Mesangial cell (primary cell): ENCODE measurements around the gene PLEKHB1. TPM values are rescaled to one million over a fixed set of nuclear protein-coding genes. Genes with fewer than 3 reads are reported as not detected.

Experiments
- total RNA-seq: library from RNA; depleted of rRNA; stranded (reverse); fragments of >200 nt; gene quantifications from 2 replicates; pipeline ENCODE4 v1.2.3, GENCODE V29; 2015

Gene PLEKHB1, protein sequence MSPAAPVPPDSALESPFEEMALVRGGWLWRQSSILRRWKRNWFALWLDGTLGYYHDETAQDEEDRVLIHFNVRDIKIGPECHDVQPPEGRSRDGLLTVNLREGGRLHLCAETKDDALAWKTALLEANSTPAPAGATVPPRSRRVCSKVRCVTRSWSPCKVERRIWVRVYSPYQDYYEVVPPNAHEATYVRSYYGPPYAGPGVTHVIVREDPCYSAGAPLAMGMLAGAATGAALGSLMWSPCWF
- 0.81 and 17.0 TPM in 2 replicates for total RNA-seq

DNA sequence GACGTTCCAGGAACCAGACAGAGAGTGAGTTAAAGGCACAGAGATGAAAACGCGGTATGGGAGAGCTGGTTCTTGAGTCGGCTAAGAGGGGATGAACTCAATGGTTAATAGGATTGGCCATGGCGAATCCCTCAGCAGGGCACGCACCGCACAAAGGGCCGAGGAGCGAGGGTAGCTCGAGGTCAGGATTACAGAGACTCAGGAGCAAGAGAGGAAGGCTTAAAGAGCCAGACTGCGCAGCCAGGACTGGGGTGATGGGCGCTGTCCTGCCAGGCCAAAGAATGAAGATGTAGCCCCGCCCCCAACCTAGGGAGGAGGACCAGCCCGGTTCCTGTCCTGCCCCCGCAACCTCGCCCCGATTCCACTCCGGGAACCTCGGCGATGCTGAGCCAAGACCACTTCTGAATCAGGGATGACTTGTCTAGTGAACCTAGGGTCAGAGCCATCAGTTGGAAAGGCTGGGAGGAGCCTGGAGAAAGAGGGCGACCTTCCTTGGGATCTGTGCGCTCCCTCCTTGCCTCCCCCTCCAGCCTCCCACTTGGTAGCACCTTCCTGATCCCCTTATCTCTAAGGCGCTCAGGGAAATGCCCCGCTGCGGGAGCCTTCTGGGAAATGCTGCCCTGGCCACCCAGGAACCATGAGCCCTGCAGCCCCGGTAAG lies at the start of gene PLEKHB1:
PLEKHB1 (plus strand) TSS at position 610 of the 660 bp plus-strand sequence; CDS start at position 638, 28 bp downstream.

GRCh38 chr11:73597956-73598718 lies 48.2 kb upstream of the PLEKHB1 start, which contains the start of gene FAM168A:
Gene FAM168A, minus strand, starts transcription at chr11:73598112. Its CDS starts 129,638 bp downstream, at chr11:73468474.

Other genes with a start within 250 kb of the PLEKHB1 start
- 18.1 and 33.8 TPM in 2 replicates for gene FAM168A, start 48.5 kb upstream of the PLEKHB1 start, total RNA-seq
- 85.2 and 110 TPM in 2 replicates for gene RAB6A, start 114.5 kb downstream of the PLEKHB1 start, total RNA-seq
- 25.5 and 27.7 TPM in 2 replicates for gene MRPL48, start 141.3 kb downstream of the PLEKHB1 start, total RNA-seq
- 92.7 and 118 TPM in 2 replicates for gene COA4, start 230.3 kb downstream of the PLEKHB1 start, total RNA-seq
- 8.0 and 9.8 TPM in 2 replicates for gene PAAF1, start 230.4 kb downstream of the PLEKHB1 start, total RNA-seq